AG04449 (cell line): ENCODE data around the gene ZBTB38.

Experiments
- CTCF ChIA-PET: fragments of 350-600 bp; formaldehyde crosslinking; extraction: SDS; loops from one replicate; lab custom pipeline; 2021; ENCODE audit warnings: antibody characterized with exemption; lab: Yijun Ruan, JAX
- POLR2A ChIA-PET: fragments of 400-600, 350-600 bp; formaldehyde crosslinking; extraction: SDS; loops from one replicate; lab custom pipeline; 2020; ENCODE audit warnings: antibody characterized with exemption, inconsistent platforms; lab: Yijun Ruan, JAX
- DNase-seq: peaks from one replicate; pipeline ENCODE4 v3.0.0-alpha.2; 2010; ENCODE audit warnings: low read depth, low spot score
- H3K4me3 ChIP-seq: 2 replicates; pipeline ENCODE4 v1.5.1; 2011; ENCODE audit warnings: low read depth, mild to moderate bottlenecking, control low read depth, low read length
- TF ChIP-seq, protein P1 (sequence below): IDR thresholded peaks from one replicate; pipeline ENCODE4 v1.5.1; 2011; ENCODE audit warnings: mild to moderate bottlenecking, moderate library complexity, low read length, control low read depth, inconsistent platforms; ENCODE audit not compliant: insufficient read depth; ENCODE audit errors: missing control alignments

Gene ZBTB38

DNA sequence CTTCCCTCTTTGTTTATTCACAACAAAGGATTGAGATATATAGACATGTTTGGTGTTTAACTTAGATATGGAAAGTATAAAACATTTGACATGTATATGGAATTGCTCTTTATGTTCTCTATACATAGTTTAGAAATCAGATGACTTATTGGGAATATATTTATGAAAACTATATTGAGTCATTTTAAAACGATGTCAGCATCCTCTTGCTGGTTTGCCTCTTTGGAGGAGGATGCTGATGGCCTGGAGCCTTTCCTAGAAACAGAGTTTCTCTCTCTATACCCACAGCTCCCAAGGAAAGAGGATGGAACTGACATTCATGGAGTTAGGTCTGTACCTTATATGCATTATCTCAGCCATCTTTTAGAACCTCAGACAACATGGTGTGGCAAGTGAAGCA is 40.3 kb downstream of the ZBTB38 start:
- TF ChIP-seq, protein P1, sequence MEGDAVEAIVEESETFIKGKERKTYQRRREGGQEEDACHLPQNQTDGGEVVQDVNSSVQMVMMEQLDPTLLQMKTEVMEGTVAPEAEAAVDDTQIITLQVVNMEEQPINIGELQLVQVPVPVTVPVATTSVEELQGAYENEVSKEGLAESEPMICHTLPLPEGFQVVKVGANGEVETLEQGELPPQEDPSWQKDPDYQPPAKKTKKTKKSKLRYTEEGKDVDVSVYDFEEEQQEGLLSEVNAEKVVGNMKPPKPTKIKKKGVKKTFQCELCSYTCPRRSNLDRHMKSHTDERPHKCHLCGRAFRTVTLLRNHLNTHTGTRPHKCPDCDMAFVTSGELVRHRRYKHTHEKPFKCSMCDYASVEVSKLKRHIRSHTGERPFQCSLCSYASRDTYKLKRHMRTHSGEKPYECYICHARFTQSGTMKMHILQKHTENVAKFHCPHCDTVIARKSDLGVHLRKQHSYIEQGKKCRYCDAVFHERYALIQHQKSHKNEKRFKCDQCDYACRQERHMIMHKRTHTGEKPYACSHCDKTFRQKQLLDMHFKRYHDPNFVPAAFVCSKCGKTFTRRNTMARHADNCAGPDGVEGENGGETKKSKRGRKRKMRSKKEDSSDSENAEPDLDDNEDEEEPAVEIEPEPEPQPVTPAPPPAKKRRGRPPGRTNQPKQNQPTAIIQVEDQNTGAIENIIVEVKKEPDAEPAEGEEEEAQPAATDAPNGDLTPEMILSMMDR, result no peak
- POLR2A ChIA-PET, result no interaction called here
- no peak for DNase-seq
- CTCF ChIA-PET, result interaction anchor here (1.0 kb wide), 1 partner anchor 46 kb away, joined by 3 read pairs; no protein-coding TSS in a partner anchor
- no peak overlapping the region for H3K4me3 ChIP-seq

DNA sequence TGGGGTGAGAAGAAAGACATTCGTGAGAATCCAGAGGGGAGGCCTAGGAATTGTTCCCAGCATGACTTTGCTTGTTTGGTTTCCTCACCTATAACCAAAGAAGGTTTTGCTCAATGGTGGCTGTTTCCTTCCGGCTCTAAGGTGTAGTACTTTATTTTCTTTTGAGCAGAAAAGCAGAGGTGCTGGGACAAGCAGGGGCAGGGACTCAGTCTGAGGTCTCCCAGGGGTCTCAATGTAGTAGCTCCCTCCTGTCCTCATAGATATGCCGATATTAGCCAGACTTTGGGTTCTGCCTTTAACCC is 41.6 kb downstream of the ZBTB38 start:
- ChIA-PET CTCF (interaction anchor here (1.0 to 1.7 kb wide), 4 partner anchors 28 to 48 kb away, joined by 3 to 6 read pairs (median 4); no protein-coding TSS in a partner anchor), POLR2A (interaction anchor here (0.6 kb wide), 1 partner anchor 22 kb away, joined by 3 read pairs; no protein-coding TSS in a partner anchor)
- no peak overlapping the region for H3K4me3 ChIP-seq
- TF ChIP-seq, protein P1, result no peak
- DNase-seq, result no peak

DNA sequence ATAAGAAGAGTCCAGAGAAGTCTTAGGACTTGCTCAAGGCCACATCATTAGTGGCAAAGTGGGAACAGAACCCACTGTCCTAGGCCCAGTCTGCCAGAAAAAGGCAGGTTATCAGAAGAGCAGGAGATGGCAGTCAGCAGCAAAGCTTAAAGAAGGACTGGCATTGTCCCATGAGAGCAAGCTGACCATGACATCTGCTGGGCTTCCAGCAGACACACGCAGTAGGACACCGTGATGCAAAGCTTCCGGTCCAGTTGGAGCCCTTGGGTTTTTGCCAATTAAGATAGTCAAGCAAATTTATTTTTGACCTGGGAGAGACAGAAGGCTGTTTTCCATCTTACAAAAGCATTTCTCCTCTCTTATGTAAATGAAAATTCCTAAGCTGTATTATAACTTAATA is 42.1 kb downstream of the ZBTB38 start:
- ChIA-PET CTCF (interaction anchor here (1.0 to 1.7 kb wide), 4 partner anchors 28 to 49 kb away, joined by 3 to 6 read pairs (median 4); no protein-coding TSS in a partner anchor), POLR2A (interaction anchor here (0.6 kb wide), 1 partner anchor 21 kb away, joined by 3 read pairs; no protein-coding TSS in a partner anchor)
- H3K4me3 ChIP-seq, result no peak overlapping the region
- no peak for DNase-seq
- TF ChIP-seq, protein P1, result no peak

DNA sequence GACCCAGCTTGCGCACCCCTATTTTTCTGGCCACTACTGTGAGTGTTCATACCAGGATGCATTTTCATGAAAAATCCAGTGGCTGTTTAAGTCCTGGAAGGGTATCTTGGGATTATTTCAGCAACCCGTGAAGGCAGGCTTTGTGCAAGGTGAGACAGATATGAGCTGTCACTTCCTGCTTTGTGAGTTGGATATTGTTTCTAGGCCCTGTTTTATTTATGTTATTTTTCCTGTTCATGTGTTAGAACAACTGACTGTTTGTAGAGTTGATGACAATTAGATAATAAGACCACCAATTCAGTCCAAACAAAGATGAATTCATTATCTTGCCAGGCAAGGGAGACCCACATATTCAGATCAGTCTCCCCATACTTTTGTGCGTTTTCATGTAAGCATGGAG is 42.5 kb downstream of the ZBTB38 start:
- no peak overlapping the region for H3K4me3 ChIP-seq
- ChIA-PET POLR2A (no interaction called here), CTCF (interaction anchor here (1.0 to 1.7 kb wide), 4 partner anchors 27 to 49 kb away, joined by 3 to 6 read pairs (median 4); no protein-coding TSS in a partner anchor)
- no peak for DNase-seq
- TF ChIP-seq, protein P1, result no peak

DNA sequence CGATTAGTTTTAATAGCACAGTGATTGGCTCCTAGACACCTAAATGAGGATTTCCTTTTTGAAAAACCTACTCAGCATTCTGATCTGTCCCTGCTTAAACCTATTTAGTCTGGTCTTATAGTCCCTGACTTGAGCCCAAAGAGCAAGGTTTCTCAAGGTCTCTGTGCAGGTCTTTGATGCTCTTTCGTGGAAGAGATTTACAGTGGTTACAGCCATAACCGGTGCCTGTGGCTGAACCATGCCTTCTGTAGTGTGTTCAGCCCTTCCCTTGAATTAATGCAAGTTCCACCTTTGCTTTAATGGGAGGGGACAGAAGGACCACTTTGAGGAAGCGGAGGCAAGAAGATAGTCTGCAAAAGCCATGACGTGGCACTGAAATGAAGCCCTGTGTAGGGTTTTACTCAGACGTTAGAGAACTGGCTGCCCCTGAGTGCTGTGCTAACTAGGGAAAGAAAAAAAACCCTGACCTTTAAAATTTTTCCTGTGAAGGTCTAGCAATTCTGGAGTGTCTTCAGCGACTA is 43.0 kb downstream of the ZBTB38 start:
- H3K4me3 ChIP-seq, result no peak overlapping the region
- TF ChIP-seq, protein P1, result no peak
- DNase-seq, result no peak
- ChIA-PET CTCF (interaction anchor here (1.0 to 1.7 kb wide), 5 partner anchors 30 to 99 kb away, joined by 3 to 6 read pairs (median 5); no protein-coding TSS in a partner anchor), POLR2A (no interaction called here)

DNA sequence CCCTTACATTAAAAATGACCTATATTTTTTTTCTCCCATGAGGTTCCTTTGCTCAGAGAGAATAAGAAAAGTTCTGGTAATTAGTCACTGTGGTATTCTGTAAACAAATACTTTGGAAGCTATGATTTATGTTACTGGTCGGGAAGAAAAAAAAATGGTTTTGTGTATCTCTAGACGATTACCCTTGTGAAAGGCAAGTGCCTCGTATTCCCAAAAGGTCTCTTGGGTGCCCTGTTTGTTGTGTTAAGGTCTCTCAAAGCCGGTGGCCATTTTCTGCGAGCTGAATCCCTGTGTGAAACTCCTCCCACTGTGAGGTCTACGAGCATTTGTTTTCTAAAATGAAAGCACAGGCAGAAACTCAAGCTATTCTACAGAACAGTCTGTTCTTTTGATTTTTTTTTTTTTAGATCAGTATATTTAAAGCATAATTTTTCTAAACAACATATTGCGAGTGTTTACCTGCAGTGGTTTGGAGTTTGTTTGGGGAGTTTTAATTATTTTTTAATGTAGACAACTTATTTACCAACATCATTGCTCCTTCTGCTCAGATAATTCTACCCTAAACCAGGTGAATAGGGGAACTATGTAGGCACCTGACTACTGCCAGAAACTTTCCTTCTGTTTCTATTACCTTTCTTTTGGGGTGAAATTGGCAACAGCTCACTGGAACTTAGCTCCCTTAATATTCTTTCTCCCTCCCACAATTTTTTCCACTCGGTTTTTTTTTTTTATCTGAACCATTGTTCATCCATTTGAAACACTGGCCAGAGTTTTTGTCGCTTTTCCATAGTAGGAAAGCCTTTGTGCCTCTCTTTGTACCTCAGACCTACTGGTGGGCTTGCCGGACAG is 44.0 kb downstream of the ZBTB38 start:
- no peak for DNase-seq
- POLR2A ChIA-PET, result interaction anchor here (1.1 kb wide), 1 partner anchor 45 kb away, joined by 3 read pairs; no protein-coding TSS in a partner anchor
- no peak overlapping the region; the same call in 1 of the 2 replicates for H3K4me3 ChIP-seq
- CTCF ChIA-PET, result interaction anchor here (1.0 to 2.2 kb wide), 9 partner anchors 12 to 149 kb away, joined by 3 to 8 read pairs (median 5); no protein-coding TSS in a partner anchor
- TF ChIP-seq, protein P1, result no peak
